ENCODE data around the gene MYBPH. TPM values are rescaled to one million over a fixed set of nuclear protein-coding genes. Genes with fewer than 3 reads are reported as not detected.

The MYBPH gene, protein sequence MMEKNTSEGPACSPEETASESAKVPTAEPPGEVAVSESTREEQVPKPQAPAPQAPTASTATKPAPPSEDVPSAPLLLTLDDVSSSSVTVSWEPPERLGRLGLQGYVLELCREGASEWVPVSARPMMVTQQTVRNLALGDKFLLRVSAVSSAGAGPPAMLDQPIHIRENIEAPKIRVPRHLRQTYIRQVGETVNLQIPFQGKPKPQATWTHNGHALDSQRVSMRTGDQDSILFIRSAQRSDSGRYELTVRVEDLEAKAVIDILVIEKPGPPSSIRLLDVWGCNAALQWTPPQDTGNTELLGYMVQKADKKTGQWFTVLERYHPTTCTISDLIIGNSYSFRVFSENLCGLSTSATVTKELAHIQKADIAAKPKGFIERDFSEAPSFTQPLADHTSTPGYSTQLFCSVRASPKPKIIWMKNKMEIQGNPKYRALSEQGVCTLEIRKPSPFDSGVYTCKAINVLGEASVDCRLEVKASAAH
- under 1 TPM; 0.17 to 0.47 (median 0.29) TPM for polyA plus RNA-seq (ENCODE audit: insufficient read length in 4 of 4)

DNA sequence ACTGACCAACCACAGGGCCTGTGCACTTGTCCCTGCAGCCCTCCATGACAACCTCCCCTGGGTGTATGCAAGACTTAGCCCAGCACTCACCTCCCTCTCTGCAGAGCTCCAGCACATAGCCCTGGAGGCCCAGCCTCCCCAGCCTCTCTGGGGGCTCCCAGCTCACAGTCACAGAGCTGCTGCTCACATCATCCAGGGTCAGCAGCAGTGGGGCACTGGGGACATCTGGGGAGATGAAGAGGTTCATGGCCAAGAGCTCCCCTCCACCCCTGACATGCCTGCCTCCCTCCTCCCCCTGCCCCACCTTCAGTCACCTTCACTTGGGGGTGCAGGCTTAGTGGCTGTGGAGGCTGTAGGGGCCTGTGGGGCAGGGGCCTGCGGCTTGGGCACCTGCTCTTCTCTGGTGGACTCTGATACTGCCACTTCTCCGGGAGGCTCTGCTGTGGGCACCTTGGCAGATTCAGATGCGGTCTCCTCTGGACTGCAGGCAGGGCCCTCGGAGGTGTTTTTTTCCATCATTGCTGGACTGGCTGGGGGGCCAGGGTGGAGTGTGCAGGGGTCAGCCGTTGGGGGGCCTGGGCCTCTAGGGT, at the start of gene MYBPH:
Gene MYBPH, minus strand, starts transcription at position 590 of the 590 bp plus-strand sequence. Its CDS starts 71 bp downstream, at position 519.
- no peak for DNase-seq (ENCODE audit: low read depth in 4 of 4, low spot score in 2 of 4)

DNA sequence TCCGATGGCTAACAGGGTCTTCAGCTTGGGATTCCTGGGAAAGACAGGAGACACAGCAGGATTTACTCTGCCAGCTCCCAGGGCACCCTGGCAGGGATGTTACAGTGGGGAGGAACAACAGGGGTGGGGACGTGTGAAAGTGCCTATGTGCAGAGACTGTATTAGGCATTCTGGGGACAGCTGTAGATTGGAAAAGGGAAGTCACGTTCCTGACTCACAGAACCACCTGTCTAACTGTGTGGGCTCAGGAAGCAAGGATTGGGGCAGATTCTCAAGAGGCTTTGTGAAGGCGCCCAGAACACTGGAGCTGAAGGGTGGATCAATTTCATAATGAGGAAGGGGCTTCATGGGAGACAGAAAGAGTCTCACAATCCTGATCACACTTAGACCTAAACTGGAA, 49.4 kb upstream of the MYBPH start:
- DNase-seq (ENCODE audit: low read depth in 4 of 4, low spot score in 2 of 4) = no peak

GRCh38 chr1:203223012-203223775, 47.6 kb upstream of the MYBPH start:
- no peak for DNase-seq (ENCODE audit: low read depth in 4 of 4, low spot score in 2 of 4)

DNA sequence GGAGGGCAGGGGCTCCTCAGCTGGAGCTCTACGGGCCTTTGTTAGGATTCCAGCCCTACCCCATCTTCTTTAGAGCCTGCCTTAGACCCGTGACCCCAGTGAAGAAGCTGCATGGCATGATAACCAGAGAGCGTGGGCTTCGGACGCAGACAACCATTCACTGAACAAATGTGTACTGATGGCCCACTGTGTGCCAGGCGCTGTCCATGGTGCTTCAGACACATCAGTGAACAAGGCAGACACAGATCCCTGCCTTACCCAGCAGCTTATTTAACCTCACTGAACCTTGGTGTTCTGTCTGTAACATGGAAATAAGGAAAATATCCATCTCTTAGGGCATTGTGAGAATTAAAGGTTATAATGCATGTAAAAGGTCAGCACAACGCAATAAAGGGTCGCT, 44.3 kb upstream of the MYBPH start:
- no peak for DNase-seq (ENCODE audit: low read depth in 4 of 4, low spot score in 2 of 4)

DNA sequence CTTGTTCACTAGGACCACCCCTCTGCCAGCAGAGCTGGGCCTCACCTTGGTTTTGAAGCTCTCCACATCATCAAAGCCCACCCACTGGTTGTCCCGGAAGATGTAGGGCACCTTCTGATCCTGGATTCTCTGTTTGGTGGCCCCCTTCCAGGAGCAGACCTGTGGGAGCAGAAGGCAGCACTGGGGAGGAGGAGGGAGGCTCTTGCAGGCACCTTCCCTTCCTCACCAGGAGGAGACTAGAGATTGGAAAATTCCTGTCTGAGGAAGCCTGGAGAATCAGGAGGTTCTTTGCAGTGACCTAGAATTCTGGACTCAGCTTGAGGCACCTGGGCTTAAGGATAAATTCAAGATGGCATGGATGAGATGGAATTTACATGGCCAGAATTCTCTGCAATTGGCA, 43.5 kb upstream of the MYBPH start:
- DNase-seq (ENCODE audit: low read depth in 4 of 4, low spot score in 2 of 4) = no peak

DNA sequence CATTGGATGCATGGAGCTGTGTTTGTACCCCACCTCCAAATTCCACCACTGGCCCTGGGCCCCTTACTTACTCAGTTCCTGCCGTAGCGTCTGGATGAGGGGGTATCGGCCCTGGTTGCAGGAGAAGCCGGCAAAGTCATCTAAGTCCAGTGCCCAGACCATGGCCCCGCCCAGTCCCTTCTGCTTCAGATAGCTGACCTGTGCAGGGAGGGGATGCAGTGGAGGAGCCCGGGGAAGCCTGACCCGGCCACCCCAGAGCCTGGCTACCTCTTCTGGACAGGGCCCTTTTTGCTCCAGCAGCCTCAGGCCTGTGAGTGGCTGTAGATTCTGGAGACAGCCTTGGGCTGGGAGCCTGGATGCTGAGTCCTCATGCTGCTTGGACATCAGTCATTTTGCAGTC, 42.0 kb upstream of the MYBPH start:
- DNase-seq (ENCODE audit: low read depth in 4 of 4, low spot score in 2 of 4) = no peak

- DNase-seq (ENCODE audit: low read depth in 4 of 4, low spot score in 2 of 4) = no peak
Measured at GRCh38 chr1:203217139-203217655, 41.6 kb upstream of the MYBPH start.

- peak; percentile 50 to 74 (median 59) for DNase-seq (ENCODE audit: low read depth in 4 of 4, low spot score in 2 of 4)
Measured at GRCh38 chr1:203216274-203217138, 40.9 kb upstream of the MYBPH start.

DNA sequence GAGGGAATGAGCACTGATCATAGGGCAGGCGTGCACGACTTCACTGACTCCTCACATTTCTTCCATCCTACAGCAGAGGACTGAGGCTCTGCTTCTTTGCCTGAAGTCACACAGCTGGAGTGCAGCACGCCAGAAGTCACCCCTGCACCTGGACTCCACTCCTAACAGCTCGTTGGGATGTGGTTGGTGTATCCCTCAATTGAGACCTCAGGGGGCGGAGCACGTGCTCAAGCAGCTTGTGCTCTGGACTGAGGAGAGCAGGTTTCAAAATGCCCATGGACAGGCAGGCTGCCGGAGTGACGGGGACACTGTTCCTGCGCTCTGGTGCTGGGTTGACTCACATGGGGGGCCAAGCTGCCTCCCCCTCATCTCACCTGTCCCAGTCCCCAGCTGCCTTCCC, 39.9 kb upstream of the MYBPH start:
- no peak for DNase-seq (ENCODE audit: low read depth in 4 of 4, low spot score in 2 of 4)

- DNase-seq (ENCODE audit: low read depth in 4 of 4, low spot score in 2 of 4) = no peak
Measured at GRCh38 chr1:203214871-203215270, 39.2 kb upstream of the MYBPH start.

DNA sequence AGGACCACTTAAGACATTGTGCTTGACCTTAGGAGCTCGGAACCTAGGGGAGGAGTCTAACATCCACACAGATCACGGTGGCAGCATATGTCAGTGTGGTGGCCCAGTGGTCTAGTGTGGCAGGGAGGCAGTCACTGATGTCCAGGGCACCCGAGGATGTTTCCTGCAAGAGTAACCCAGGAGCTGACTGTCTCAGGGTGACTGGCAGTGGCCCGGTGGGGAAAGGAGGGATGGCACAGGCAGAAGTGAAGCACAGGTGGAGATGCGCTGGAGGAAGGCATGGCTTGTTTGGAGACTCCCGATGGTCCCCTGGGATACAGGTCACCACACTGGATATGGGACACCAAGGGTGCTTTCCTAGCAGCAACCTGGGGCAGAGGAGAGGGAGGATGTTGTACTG, 37.5 kb upstream of the MYBPH start:
- no peak for DNase-seq (ENCODE audit: low read depth in 4 of 4, low spot score in 2 of 4)

- DNase-seq (ENCODE audit: low read depth in 4 of 4, low spot score in 2 of 4) = no peak
Measured at GRCh38 chr1:203211812-203212211, 36.2 kb upstream of the MYBPH start.

- DNase-seq (ENCODE audit: low read depth in 4 of 4, low spot score in 2 of 4) = no peak
Measured at GRCh38 chr1:203210988-203211387, 35.4 kb upstream of the MYBPH start.

GRCh38 chr1:203210350-203210749, 34.7 kb upstream of the MYBPH start:
- no peak for DNase-seq (ENCODE audit: low read depth in 4 of 4, low spot score in 2 of 4)

DNA sequence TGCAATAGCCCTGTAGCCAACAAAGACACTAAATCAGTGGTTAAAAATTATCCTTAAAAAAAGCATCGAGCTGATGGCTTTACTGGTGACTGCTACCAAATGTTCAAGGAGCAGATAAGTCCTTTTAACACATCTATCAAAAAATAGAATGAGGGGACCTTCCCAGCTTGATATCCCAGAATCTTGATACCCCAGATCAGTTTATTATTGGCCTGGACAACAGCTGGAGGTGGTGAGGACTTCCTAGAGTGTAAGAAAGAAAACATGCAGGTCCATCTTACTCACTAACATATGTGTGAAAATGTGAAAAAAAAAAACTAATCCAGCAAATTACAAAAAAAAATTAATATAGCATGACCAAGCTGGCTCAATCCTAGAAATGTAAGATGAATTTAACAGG, 32.6 kb upstream of the MYBPH start:
- no peak for DNase-seq (ENCODE audit: low read depth in 4 of 4, low spot score in 2 of 4)

DNA sequence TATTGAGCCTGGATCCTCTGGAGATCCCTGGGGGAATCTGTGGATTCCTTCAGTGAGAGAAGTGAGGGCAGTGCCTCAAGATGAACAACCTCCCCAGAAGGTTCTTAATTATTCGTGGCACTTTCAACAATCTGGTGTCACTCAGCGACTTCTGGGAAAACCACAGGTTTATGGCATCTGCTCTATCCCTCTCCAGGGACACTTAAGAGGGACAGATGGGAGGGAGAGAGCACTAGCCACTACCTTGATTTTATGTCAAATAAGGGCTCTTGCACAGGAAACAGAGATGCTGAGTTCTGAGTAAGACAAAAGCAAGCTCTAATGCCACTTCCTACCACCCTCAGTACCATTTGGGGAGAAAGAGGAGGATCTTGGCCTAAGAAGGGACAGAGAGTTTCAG, 32.1 kb upstream of the MYBPH start:
- DNase-seq (ENCODE audit: low read depth in 4 of 4, low spot score in 2 of 4) = no peak

DNA sequence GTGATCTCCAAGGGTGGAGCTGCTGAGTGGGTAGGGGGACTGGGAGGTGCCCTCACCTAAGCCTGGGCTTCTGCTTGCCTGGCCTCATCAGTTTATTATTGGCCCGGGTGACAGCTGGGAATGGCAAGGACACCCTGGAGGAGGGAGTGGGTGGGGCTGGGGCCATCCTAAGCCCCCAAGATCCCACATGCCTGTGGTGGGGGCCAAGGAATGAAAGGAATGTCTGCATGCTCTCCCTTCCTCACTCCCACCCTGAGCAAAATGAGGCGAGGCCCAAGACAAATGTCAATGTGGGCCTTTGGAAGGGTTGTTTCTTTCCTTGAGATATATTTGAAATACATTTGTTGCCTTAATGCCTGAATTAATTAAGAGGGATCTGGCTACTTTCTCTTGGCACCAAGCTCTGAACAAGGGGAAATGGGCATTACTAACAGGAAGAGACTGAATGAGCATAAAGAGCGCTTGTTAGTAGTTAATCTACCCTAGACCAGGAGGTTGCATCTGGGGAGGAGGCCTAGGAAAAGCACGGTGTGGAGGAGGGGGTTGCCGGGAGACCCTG, 30.6 kb upstream of the MYBPH start:
- DNase-seq (ENCODE audit: low read depth in 4 of 4, low spot score in 2 of 4) = no peak

DNA sequence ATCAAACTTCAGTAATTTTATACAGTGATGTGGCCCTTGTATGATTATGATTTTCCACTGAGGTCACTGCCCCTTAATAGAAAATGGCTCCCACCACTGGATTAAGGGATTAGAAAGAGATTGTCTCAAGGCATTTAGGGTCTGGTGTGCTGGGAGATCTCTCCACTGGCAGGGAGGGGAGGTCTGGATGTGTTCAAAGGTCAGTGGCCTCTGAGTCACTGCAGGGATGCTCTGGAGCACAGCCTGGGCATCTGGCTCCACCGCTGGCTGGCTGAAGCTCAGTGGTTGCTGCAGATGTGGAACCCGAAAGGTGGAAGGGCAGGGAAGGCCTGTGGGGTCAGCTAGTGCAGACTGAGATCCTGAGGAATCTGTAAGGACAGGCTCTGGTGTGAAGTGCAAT, 29.1 kb upstream of the MYBPH start:
- no peak for DNase-seq (ENCODE audit: low read depth in 4 of 4, low spot score in 2 of 4)

DNA sequence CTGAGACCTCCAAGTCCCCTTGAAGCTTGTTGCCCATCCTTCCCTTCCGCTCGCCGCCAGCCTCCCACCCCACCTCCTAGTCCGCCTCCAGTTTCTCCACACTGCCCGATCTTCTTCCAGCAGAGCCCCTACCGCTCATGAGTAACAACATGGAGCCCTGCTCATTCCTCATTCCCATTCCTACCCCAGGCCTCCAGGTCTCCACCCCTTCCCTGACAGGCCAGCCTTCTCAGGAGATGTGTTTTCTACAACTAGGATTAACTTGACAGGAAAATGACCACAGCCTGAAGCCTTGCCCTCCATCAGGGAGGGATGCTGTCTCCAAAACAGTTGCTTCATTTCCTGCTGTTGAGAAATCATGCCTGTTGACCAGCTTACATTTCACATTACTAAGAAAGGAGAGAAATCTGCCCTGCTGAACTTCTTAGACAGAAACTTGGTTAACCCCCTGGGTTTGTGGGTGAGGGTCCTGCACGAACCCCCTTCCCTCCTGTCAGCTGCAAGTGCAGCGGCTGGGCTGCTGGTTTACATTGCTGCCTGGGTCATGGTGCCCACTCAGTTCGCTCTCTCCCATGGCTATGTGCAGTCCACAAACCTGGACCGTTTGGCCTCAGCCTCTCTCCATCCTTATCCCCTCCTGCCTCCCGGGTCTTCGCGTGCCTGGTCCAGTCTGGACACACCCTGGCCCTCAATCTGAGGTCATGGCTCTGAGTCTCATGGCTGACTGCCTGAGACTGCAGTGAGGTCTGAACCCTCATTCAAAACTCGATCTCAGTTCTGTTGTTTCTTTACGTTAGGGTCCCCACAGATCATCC, 27.0 kb upstream of the MYBPH start:
- DNase-seq (ENCODE audit: low read depth in 4 of 4, low spot score in 2 of 4) = no peak

Measured in left renal cortex interstitium (tissue), 4 donors.